Uterus (tissue), 2 donors: ENCODE data around the gene HS3ST4.

Source experiments
- POLR2A ChIP-seq, 2 donors: fragments of 450-650 bp; IDR thresholded peaks; one replicate each; pipeline ENCODE4 v1.6.1; 2016; ENCODE audit warnings: antibody characterized with exemption in 2 of 2, mild to moderate bottlenecking in 1 of 2, moderate library complexity in 1 of 2
- TF ChIP-seq, protein P1 (sequence below), 4 experiments: fragments of 200-600 bp in 2 of 4; fragments of 450-650 bp in 2 of 4; sonication (generic) in 2 of 4; IDR thresholded peaks; one replicate each; pipeline ENCODE4 v1.5.1; 2016 to 2019; ENCODE audit warnings: antibody characterized with exemption in 4 of 4, mild to moderate bottlenecking in 2 of 4, moderate library complexity in 1 of 4

DNA sequence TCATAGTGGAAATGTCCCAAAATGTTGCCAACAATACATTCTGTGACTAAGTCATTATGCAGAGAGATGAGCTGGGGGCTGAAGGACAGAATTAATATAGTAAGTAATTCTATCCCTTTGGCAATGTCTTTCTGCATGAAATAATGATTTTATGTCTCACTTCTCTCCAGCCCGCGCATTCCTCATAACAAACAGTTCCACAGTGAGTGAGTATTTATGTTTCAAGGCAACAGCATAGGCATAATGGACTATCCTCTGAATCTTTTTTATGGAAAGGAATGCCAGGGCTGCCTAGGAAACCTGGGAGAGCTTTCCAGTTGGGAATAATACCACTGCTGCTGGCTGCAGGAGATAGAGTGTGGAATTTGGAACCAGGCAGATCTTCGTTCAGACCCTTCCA is 477.7 kb downstream of the HS3ST4 start:
- TF ChIP-seq, protein P1, sequence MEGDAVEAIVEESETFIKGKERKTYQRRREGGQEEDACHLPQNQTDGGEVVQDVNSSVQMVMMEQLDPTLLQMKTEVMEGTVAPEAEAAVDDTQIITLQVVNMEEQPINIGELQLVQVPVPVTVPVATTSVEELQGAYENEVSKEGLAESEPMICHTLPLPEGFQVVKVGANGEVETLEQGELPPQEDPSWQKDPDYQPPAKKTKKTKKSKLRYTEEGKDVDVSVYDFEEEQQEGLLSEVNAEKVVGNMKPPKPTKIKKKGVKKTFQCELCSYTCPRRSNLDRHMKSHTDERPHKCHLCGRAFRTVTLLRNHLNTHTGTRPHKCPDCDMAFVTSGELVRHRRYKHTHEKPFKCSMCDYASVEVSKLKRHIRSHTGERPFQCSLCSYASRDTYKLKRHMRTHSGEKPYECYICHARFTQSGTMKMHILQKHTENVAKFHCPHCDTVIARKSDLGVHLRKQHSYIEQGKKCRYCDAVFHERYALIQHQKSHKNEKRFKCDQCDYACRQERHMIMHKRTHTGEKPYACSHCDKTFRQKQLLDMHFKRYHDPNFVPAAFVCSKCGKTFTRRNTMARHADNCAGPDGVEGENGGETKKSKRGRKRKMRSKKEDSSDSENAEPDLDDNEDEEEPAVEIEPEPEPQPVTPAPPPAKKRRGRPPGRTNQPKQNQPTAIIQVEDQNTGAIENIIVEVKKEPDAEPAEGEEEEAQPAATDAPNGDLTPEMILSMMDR (IDR thresholded peaks at IDR 0.05): no peak
- TF ChIP-seq POLR2A (IDR thresholded peaks at IDR 0.05): no peak
